H1 (cell line): ENCODE measurements around the gene USP1. TPM values are rescaled to one million over a fixed set of nuclear protein-coding genes. Genes with fewer than 3 reads are reported as not detected.

Experiments used
- BACH1 ChIP-seq: IDR thresholded peaks from 2 replicates; pipeline ENCODE4 v1.6.1; 2012; ENCODE audit warnings: low read length, improper control_type of control experiment
- FOSL1 ChIP-seq: IDR thresholded peaks from 2 replicates; pipeline ENCODE4 v1.6.1; 2011; ENCODE audit warnings: mild to moderate bottlenecking, low read depth, low read length, moderate library complexity; ENCODE audit not compliant: insufficient read depth
- HDAC2 ChIP-seq, 2 experiments: fragments of 300-600 bp in 1 of 2; sonication (generic) in 1 of 2; IDR thresholded peaks; 2 replicates each; pipeline ENCODE4 v1.6.1; 2011 to 2012; ENCODE audit warnings: low read depth in 2 of 2, low read length in 2 of 2, mild to moderate bottlenecking in 2 of 2, moderate library complexity in 2 of 2, borderline replicate concordance in 1 of 2, inconsistent platforms in 1 of 2
- JUN ChIP-seq: IDR thresholded peaks from 2 replicates; pipeline ENCODE4 v1.6.1; 2011; ENCODE audit warnings: low read depth, mild to moderate bottlenecking, improper control_type of control experiment, low read length
- KDM1A ChIP-seq: fragments of 200-600, 300-600 bp; sonication (generic); IDR thresholded peaks from 2 replicates; pipeline ENCODE4 v1.7.1; 2016; ENCODE audit warnings: mild to moderate bottlenecking, low read length, borderline replicate concordance
- MAFK ChIP-seq: IDR thresholded peaks from 2 replicates; pipeline ENCODE4 v1.6.1; 2012; ENCODE audit warnings: low read depth, mild to moderate bottlenecking, improper control_type of control experiment, low read length
- NANOG ChIP-seq: IDR thresholded peaks from 2 replicates; pipeline ENCODE4 v1.6.1; 2011; ENCODE audit warnings: low read length, low read depth, mild to moderate bottlenecking, inconsistent platforms; ENCODE audit not compliant: insufficient read depth, poor library complexity, severe bottlenecking
- POLR2A ChIP-seq, 2 experiments: IDR thresholded peaks; 1 replicate in 1 of 2; 2 replicates in 1 of 2; pipeline ENCODE4 v1.6.1; 2011; ENCODE audit warnings: low read depth in 2 of 2, low read length in 2 of 2, mild to moderate bottlenecking in 2 of 2; ENCODE audit errors: control extremely low read depth in 1 of 2
- POU5F1 ChIP-seq: IDR thresholded peaks from 2 replicates; pipeline ENCODE4 v1.6.1; 2011; ENCODE audit warnings: low read depth, mild to moderate bottlenecking, low read length, moderate library complexity
- RFX5 ChIP-seq: IDR thresholded peaks from 2 replicates; pipeline ENCODE4 v1.6.1; 2011; ENCODE audit warnings: low read depth, low read length, improper control_type of control experiment, borderline replicate concordance
- RXRA ChIP-seq: IDR thresholded peaks from 2 replicates; pipeline ENCODE4 v1.6.1; 2011; ENCODE audit warnings: low read depth, mild to moderate bottlenecking, low read length, moderate library complexity; ENCODE audit not compliant: insufficient read depth
- SAP30 ChIP-seq: fragments of 300-600 bp; sonication (generic); IDR thresholded peaks from 2 replicates; pipeline ENCODE4 v1.7.1; 2012; ENCODE audit warnings: low read length, moderate library complexity, mild to moderate bottlenecking, inconsistent platforms; ENCODE audit not compliant: insufficient read depth, insufficient replicate concordance
- SIN3A ChIP-seq, 2 experiments: IDR thresholded peaks in 1 of 2; conservative IDR thresholded peaks in 1 of 2; 2 replicates each; pipeline ENCODE4 v1.6.1; 2011 to 2012; ENCODE audit warnings: low read length in 2 of 2, improper control_type of control experiment in 1 of 2, low read depth in 1 of 2, mild to moderate bottlenecking in 1 of 2
- SIRT6 ChIP-seq: IDR thresholded peaks from one replicate; pipeline ENCODE4 v1.7.1; 2012; ENCODE audit warnings: low read length, inconsistent platforms
- SP1 ChIP-seq: IDR thresholded peaks from 2 replicates; pipeline ENCODE4 v1.6.1; 2011; ENCODE audit warnings: low read depth, low read length
- SP2 ChIP-seq: IDR thresholded peaks from 2 replicates; pipeline ENCODE4 v1.6.1; 2012; ENCODE audit warnings: mild to moderate bottlenecking, low read length, inconsistent platforms
- SP4 ChIP-seq: IDR thresholded peaks from 2 replicates; pipeline ENCODE4 v1.6.1; 2012; ENCODE audit warnings: low read length, inconsistent platforms
- SRF ChIP-seq: IDR thresholded peaks from 2 replicates; pipeline ENCODE4 v1.6.1; 2011; ENCODE audit warnings: mild to moderate bottlenecking, low read depth, low read length, moderate library complexity
- SUZ12 ChIP-seq: fragments of 200-600 bp; sonication (generic); IDR thresholded peaks from 2 replicates; pipeline ENCODE4 v1.6.1; 2012; ENCODE audit warnings: mild to moderate bottlenecking, inconsistent platforms, low read length, moderate library complexity, mixed read lengths
- TEAD4 ChIP-seq: IDR thresholded peaks from 2 replicates; pipeline ENCODE4 v1.6.1; 2012; ENCODE audit warnings: low read depth, low read length, inconsistent platforms, mixed read lengths
- polyA plus RNA-seq, 7 experiments: library from polyadenylated mRNA; depleted of rRNA in 3 of 7; stranded (reverse) in 5 of 7; unstranded in 2 of 7; fragments of >200 nt in 5 of 7; fragments of 200-250 nt in 2 of 7; gene quantifications; 1 replicate in 5 of 7; 2 replicates in 1 of 7; 4 replicates in 1 of 7; pipeline versions ENCODE4 v1.2.1 to v1.2.3, GENCODE V29; 2011 to 2013; ENCODE audit warnings: missing spikeins in 2 of 7, mixed read lengths in 2 of 7
- total RNA-seq: library from RNA; stranded (reverse); fragmentation: NEBNext Ultra II Directional; extraction: Animal tissue kit (Norgen Biotek cat#: 25700); gene quantifications from 2 replicates; pipeline ENCODE4 v1.2.1, GENCODE V29; 2021
- TF ChIP-seq, protein P1 (sequence below): IDR thresholded peaks from 2 replicates; pipeline ENCODE4 v1.6.1; 2011; ENCODE audit warnings: low read depth, mild to moderate bottlenecking, low read length; ENCODE audit not compliant: insufficient read depth
- TF ChIP-seq, protein P2 (sequence below): IDR thresholded peaks from 2 replicates; pipeline ENCODE4 v1.6.1; 2011; ENCODE audit warnings: low read length, improper control_type of control experiment

The USP1 gene
- total and polyA plus RNA-seq, 2 of the 8 experiments (the other 6 are each of a cell fraction or from before 2014, with no cell fraction given): 9.1 to 49.6 TPM

DNA sequence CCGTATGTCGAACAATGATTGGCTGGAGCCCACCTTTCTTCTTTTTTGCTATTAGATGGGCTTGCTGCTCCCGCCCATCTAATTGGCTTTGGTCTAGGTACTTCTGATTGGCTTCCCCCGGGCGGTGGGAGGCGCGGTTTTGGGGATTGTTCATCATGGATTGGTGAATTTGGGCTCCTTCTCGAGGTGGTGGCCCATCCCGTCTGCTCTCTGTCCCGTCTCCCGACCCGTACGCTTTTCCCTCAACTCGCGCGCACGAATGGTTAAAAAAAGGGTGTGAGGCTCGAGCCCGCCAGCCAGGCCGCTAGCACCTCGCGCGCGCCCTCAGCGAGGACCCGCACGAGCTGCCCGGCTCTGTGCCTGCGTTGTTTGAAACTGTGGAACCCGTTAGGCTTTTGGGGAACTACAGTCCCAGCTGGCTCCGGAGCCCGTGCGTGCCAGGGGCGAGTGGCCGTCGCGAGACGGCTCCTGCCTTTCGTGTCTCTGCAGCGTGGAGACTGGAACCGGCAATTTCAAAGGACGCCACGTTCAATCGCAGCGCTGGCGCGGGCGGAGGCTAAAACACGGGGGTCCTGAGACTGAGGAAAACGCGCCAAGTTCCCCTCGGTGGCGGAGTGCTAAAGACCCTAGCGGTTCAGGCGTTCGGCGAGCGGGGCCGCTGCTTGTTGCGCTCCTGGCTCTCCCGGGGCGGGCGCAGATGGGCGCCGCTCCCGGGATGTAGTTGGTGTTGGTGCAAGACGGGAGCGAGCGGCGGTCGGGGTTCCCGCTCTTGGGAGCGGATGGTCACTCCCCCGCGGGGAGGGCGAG is at the start of gene USP1 (continued):
- no peak for TF ChIP-seq MAFK
- peak; percentile 74 to 86 for TF ChIP-seq POLR2A (IDR thresholded peaks at IDR 0.05; ENCODE audit: control extremely low read depth in 1 of 2, low read depth in 2 of 2, low read length in 2 of 2)
- no peak for TF ChIP-seq SIRT6
- TF ChIP-seq SIN3A (conservative IDR thresholded peaks at IDR 0.05 in 1 of 2, IDR thresholded peaks at IDR 0.05 in 1 of 2; ENCODE audit: low read depth in 1 of 2, low read length in 2 of 2): peak in 1 of 2 experiments; percentile 87; a peak in 2 of 4 replicates
- TF ChIP-seq, protein P1, sequence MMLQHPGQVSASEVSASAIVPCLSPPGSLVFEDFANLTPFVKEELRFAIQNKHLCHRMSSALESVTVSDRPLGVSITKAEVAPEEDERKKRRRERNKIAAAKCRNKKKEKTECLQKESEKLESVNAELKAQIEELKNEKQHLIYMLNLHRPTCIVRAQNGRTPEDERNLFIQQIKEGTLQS: no peak
- no peak for TF ChIP-seq SUZ12
- TF ChIP-seq RXRA: no peak
- TF ChIP-seq POU5F1: no peak
- no peak for TF ChIP-seq SP2
- no peak for TF ChIP-seq JUN
- no peak for TF ChIP-seq SRF
- TF ChIP-seq HDAC2 (IDR thresholded peaks at IDR 0.05; ENCODE audit: borderline replicate concordance in 1 of 2, low read depth in 2 of 2, low read length in 2 of 2): peak in 1 of 2 experiments; percentile 39; a peak in 1 of 4 replicates
- no peak for TF ChIP-seq SAP30
- no peak for TF ChIP-seq TEAD4
- peak; percentile 95 for TF ChIP-seq SP1
- TF ChIP-seq BACH1: no peak
- TF ChIP-seq, protein P2, sequence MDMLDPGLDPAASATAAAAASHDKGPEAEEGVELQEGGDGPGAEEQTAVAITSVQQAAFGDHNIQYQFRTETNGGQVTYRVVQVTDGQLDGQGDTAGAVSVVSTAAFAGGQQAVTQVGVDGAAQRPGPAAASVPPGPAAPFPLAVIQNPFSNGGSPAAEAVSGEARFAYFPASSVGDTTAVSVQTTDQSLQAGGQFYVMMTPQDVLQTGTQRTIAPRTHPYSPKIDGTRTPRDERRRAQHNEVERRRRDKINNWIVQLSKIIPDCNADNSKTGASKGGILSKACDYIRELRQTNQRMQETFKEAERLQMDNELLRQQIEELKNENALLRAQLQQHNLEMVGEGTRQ: no peak
- no peak for TF ChIP-seq KDM1A
- TF ChIP-seq SP4: peak; percentile 99
- no peak for TF ChIP-seq FOSL1
- no peak for TF ChIP-seq NANOG
- no peak for TF ChIP-seq RFX5
